Activated naive CD4-positive, alpha-beta T cell (primary cell): Measurements from ENCODE around the gene TATDN2.

Experiments used
- DNase-seq, 4 experiments: peaks; one replicate each; lab custom pipeline; 2025; lab: John Stamatoyannopoulos, UW

Gene TATDN2, protein sequence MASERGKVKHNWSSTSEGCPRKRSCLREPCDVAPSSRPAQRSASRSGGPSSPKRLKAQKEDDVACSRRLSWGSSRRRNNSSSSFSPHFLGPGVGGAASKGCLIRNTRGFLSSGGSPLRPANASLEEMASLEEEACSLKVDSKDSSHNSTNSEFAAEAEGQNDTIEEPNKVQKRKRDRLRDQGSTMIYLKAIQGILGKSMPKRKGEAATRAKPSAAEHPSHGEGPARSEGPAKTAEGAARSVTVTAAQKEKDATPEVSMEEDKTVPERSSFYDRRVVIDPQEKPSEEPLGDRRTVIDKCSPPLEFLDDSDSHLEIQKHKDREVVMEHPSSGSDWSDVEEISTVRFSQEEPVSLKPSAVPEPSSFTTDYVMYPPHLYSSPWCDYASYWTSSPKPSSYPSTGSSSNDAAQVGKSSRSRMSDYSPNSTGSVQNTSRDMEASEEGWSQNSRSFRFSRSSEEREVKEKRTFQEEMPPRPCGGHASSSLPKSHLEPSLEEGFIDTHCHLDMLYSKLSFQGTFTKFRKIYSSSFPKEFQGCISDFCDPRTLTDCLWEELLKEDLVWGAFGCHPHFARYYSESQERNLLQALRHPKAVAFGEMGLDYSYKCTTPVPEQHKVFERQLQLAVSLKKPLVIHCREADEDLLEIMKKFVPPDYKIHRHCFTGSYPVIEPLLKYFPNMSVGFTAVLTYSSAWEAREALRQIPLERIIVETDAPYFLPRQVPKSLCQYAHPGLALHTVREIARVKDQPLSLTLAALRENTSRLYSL

DNA sequence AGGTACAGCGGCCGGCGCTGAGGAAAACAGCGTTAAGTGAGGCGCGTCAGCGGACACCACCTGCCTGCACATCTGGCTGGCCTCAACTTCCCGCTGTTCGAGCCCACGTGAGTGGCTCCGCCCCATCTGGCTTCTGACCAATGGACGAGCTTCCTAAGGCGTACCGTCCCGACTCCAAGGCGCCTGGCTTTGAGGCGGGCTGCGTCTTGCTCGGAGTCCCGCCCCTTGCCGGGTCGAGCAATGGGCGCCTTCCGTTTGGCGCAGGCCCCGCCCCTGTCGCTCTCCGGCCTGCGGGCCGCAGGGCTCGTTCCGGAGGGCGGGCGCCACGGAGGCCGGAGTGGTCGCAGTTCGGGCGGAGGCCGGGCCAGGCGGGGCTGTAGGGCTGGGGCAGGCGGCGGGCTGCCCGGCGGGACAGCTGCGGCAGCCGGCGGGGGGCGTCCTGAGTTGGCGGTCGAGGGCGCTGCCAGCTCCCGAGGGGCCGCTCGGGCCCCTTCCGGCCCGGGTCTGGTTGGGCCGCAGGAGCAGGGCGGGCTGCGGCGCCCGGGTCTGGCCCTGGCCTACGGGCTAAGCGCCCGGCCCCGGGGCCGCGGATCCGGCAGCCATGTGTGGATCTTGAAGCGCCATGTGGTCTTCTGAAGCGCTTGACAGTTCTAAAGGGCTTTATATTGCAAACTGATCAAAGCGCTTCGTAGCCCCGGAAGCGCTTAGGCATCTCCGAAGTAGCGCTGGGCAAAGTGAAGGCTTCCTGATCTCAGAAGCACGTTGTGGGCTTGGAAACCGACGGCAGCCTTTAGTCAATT, at the start of gene TATDN2:
TSS of gene TATDN2 (plus strand) at position 276 of the 800 bp plus-strand sequence. CDS start 742 bp downstream, outside the sequence.
- DNase-seq: peak; percentile 67 to 86 (median 78)

DNA sequence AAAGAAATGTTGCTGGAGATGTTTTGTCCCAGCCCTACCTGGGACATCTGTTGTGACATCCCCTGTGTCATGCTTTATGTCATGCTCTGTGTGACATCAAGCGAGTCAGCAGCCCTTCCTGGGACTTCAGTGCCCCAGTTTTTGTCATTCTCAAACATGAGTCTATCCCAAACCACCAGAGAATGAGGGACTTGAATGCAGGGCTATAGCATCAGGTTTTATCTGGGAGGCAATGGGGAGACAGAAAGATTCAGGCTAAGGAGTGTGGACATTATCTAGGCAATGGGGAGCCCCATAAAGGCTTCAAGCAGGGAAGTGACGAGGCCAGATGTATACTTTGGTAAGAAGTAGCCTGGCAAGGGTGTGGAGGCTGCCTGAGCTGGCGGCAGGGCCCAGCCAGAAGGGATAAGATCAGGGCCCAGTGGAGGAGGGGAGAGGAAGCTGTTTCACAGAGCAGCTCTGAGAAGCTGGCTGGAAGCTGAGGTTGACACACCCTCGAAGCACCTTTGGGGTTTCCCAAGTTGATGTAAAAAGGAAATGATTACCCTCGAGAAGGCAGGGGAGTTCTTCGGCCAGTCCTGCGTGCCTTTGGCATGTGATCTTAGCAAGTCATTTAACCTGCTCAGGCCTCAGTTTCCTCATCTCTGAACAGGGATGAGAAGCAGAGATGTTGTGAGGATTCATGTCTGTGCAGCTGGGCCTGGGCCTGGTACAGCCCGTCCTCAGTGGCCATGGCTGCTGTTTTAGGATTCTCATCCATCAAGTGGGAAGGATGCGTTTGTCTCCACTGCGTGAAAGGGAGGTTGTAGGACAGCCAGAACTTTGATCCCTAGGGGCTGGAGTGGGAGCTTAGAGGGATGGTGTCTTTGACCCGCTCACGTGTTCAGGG, 49.3 kb upstream of the TATDN2 start:
- DNase-seq: peak in 2 of 4 experiments; percentile 19 to 40

DNA sequence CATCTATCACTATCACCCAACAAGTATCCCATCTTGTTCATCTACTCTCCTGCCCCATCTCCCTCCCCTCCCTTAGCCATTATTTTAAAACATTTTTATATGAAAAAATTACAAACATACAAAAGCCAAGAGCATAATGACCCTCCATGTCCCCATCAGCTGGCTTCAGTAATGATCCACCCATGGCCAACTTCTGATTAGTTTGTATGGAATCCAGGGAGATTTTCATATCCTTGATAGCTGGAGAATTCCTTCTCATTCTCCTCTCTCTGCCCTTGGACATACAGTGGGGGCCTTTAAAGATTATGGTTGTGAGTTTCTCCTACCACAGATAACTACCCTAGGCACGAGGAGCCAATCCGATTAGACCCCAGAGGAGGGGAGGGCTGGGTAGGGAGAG, 43.3 kb upstream of the TATDN2 start:
- no peak for DNase-seq

DNA sequence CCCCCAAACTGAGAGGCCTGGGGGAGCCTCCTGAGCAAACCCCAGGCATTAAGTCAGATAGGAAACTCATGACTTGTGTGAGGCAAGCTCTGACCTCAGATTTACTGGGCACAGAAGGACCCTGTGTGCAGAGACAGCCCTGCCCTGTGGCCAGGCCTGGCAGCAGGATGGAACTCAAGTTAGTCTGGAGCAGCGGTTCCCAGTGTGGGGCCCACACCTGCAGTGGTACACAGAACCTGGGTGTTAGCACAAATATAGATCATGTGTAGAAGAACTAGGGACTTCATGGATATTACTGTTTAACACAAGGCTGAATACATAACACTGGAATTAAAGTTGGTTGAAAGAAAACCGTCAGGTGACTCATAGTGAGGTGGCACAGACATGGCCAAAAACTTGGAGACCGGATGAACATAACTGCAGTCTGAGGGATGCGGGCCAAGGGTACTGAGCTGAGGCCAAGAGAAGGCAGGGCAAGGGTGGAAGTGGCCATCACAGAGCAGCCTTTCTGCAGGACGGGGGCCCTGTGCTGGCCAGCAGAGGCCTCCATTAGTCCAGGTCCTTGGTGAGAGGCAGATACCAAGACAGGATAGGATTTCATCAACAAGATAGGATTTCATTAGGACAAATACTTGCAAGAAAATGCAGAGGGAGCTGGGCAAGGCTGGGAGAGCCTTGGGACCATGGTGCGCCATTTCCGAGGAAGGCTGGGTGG, 42.7 kb upstream of the TATDN2 start:
- DNase-seq: no peak

DNA sequence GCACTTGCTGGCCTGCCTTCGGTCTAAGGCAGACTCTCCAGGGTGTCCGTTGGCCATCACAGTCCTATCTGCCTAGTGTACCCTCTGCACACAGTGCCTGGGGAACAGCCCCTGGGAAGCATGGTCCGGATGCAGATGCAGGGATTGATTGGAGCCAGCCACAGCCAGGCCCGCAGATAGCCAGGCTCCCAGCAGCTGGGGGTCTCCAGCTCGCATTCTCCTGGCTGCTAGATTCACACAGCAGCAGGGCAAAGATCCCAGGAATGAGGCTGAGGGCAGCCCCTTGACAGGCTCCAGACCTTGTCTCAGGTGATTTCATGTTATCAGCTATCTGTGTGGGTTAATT, 42.1 kb upstream of the TATDN2 start:
- DNase-seq: no peak

DNA sequence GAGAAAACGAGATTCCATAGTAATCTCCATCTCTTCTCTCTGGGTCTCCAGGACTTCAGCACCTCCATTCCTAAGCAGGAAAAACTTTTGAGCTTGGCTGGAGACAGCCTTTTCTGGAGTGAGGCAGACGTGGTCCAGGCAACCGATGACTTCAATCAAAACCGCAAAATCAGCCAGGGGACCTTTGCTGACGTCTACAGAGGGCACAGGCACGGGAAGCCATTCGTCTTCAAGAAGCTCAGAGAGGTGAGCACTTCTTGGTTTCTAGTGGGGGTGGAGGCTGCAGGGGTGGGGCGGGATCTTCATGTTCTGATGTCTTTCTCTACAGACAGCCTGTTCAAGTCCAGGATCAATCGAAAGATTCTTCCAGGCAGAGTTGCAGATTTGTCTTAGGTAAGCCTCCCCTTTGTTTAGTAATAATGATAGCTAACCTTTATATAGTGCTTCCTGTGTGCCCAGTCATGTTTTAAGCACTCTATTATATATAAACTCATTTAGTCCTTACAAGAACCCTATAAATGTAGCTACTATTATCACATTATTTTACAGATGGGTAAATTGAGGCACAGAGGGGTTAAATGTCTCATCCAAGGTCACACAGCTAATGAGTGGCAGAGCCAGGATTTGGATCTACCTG, 35.0 kb upstream of the TATDN2 start:
- DNase-seq: no peak

DNA sequence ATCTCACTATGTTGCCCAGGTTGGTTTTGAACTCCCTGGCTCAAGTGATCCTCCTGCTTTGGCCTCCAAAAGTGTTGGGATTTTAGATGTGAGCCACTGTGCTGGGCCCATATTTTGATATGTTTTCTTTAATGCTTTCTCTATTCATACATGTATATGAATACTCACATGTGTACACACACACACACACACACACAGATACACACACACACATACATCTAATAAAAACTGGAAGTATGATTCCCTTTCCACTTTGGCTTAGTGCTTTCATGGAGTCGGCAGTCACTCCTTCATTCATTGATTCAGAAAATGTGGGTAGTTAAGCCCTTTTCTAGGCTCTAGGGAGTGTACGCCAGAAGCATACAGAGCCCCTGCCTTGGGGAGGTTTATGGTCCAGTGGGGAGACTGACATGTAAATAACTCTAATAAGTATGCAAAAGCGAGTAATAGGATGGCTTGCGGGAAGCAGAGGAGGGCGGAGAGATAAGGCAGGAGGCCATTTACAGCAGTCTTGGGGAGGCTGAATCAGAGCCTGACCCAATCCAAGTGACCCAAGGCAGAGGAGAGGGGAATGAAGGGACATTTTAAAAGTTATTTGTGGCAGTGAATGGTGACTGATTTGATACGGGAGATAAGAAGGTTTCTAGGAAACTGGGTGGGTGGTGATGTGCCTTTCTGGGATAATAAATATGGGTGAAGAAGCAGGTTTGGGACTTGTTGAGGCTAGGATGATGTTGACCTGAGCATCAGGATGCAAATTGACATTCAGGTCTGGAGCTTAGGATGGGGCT, 32.5 kb upstream of the TATDN2 start:
- no peak for DNase-seq

DNA sequence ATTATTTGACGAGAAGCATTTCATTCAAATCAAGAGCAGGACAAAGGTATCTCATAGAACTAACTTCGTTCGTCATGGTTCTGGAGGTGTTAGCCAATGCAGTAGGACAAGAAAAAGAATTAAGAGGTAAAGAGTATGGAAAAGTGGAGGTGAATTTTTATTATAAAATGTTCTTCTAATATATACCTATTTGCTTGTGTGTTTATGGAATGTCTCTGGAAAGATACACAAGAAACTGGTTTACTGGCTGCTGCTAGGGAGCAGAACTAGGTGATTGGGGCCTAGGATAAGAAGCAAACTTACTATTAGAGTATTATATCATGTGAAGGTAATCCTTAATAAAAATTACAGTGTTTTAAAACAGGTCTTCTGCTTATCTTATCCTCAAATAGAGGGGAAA, 30.9 kb upstream of the TATDN2 start:
- no peak for DNase-seq

DNA sequence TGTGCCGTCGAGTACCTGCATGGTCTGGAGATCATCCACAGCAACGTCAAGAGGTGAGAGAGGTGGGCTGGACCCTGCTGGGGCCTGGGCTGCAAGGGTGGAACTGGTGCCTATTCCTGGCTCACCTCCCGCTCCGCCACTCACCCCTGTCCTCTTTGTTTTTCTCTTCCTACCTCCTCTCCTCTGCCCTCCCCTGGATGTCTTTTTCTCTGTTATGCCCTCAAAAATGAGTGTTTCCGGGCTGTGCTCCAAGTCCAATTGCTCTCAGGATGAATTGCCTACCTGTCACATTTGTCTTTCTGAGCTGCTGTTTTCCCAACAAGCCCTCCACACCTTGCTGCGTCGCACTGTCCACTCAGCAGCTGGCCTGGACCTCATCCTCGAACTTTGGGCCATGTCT, 28.5 kb upstream of the TATDN2 start:
- DNase-seq: no peak

DNA sequence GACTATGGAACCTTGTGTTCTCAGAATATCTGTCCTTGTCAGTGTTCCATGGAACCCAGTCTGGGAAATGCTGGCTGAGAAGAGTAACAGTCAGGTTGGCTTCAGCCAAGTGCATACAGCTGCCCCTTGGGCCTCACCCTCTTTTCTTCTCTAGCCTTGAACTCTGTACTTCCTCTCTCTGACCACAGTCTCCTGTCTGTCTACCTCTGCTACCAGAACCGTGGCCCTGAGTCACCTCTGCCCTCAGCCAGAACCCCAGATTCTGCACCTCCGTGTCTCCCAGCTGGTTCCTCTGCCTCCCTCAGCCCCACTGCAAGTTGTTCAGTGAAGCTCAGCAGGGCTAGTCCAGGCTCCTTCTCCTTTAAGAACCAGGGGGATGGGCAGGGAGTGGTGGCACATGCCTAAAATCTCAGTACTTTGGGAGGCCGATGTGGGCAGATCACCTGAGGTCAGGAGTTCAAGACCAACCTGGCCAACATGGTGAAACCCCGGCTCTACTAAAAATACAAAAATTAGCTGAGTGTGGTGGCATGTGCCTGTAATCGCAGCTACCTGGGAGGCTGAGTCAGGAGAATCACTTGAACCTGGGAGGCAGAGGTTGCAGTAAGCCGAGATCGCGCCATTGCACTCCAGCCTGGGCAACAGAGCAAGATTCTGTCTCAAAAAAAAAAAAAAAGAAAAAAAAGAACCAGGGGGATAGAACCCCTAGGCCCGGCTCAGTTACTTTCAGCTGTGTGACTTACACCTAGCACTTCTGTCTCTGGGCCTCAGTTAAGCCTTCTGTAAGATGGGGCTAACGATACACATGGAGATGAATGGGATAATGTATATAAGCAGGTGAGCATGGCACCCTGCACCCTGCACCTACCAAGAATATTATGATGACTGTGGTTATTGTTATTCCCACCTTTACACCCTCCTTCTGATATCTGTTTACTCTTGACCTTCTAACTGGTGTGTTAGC, 24.3 kb upstream of the TATDN2 start:
- no peak for DNase-seq

DNA sequence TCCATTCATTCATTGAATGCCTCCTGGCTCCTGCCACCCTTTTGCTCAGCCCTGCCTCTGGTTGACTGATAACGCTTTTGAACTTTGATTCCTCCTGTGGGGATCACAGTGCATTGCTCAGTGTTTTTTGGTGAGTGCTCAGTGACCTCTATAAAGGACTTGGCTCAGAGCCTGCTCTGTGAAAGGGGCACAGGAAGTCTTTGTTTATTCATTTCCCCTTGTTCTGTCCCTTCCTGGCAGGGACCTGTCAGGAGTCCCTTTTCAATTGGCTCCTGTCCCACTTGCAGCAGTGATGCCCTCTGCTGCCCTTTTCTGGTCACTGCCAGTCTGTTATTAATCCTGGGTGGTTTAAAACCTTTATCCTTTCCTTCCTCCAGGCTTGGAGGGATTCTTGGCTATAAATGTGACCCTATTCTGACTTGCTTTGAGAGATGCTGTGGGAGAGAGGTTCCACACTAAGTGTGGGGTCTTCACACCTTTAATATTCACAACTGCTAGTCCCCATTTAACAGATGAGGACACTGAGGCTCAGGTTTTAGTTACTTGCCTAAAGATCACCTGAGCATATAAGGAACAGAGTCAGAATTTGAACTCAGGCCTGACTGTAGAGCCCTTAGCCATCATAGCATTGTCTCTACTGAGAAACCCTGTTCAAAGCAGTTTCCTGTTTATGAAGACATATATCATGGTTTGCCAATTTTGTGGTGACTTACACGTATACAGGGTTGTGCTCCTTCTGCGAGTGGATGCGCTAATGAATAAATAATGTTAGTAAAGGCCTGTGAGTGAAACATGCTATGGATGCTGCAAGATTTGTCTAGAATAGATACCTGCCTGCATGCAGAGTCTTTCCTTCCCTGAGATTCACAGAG, 23.2 kb upstream of the TATDN2 start:
- DNase-seq: peak in 2 of 4 experiments; percentile 17 to 33

DNA sequence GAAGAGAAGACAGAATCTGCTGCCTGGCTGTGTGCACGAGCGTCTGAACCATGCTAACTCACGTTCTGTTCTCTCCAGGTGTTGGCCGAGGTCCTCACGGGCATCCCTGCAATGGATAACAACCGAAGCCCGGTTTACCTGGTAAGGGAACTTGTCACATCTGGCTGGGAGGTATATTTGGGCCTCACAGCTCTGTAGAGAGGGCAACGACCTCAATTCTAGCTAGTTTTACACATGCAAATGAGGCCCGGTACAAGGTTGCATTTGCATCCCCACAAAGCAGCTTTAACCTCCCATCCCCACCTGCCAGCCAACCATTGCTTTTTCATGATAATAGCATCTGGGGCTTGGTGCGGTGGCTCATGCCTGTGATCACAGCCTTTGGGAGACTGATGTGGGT, 22.0 kb upstream of the TATDN2 start:
- no peak for DNase-seq

DNA sequence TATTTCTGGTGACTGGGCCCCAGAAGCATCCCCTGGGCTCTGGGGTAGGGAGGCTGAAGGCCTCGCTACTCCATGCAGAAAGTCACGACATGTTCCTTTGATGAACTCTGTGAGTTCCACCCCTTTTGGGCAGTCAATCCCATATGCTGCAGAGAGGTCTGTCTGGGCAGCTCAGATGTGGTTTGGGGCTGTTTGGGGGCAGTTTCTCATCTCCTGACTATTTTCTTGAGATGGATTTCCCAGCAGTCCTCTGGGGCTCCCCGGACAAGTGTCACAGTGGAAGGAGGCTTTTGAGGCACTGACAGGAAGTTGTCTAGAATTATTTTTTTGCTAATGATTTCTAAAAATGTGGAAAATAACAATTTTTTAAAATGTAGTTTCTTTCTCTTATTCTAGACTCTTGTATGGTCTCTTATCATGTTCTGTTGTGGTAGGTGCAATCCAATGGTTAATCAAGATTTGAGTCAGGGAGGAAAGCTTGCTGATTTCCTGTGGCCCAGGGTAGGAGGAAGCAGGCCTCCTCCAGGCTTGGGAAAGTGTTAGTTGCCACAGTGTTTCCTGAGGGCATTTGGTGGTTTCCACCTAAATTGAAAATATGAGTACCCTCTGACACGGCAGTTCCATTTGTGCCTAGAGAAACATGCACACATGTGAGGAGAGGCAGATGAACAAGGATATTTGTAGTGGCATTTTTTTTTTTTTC, 19.9 kb upstream of the TATDN2 start:
- DNase-seq: no peak

DNA sequence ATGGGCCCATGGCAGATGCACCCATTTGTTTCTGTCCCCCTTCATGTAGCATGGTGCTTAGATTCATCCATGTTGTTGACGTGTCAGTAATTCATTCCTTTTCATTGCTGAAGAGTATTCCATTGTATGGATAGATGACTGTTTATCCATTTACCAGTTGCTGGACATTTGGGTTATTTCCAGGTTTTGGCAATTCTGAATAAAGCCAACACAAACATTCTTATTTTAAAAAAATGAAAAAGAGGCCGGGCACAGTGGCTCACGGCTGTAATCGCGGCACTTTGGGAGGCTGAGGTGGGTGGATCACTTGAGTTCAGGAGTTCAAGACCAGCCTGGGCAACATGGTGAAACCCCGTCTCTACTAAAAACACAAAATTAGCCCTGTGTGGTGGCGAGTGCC, 18.7 kb upstream of the TATDN2 start:
- DNase-seq: no peak

DNA sequence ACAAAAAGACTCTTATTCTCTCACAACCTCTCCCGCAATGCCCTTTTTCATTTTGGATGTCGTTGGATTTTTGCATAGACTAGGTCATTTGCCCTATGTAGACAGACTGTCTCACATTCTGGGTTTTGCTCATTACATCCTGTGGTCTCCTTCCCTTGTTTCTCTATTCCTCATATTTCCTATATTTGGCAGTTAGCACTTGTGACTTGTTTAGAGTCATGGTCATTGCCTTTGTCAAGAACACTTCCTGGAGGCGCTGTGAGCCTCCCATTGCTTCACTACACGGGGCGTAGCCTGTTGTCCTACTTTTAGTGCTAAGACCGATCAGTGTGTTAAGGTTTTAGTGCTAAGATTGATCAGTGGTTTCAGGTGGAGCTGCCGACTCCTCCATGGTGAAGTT, 16.1 kb upstream of the TATDN2 start:
- no peak for DNase-seq

DNA sequence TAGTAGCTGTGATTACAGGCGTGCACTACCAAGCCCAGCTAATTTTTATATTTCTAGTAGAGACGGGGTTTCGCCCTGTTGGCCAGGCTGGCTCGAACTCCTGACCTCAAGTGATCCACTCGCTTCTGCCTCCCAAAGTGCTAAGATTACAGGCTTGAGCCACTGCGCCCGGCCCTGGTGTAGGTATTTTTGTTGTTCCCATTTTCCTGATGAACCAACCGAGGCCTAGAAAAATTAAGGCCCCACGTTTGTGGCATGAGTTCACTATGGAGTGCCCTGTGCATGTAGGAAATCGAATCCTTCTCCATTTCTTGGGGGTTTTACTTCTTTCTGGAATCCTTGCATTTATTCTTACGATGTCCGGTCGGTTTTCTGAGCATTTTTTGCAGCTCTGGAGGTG, 14.3 kb upstream of the TATDN2 start:
- no peak for DNase-seq
